ENCODE data around the gene MANEA. TPM values are rescaled to one million over a fixed set of nuclear protein-coding genes. Genes with fewer than 3 reads are reported as not detected.

The MANEA gene
- total RNA-seq, 1 experiment from 2014 or later: 8.3 TPM

DNA sequence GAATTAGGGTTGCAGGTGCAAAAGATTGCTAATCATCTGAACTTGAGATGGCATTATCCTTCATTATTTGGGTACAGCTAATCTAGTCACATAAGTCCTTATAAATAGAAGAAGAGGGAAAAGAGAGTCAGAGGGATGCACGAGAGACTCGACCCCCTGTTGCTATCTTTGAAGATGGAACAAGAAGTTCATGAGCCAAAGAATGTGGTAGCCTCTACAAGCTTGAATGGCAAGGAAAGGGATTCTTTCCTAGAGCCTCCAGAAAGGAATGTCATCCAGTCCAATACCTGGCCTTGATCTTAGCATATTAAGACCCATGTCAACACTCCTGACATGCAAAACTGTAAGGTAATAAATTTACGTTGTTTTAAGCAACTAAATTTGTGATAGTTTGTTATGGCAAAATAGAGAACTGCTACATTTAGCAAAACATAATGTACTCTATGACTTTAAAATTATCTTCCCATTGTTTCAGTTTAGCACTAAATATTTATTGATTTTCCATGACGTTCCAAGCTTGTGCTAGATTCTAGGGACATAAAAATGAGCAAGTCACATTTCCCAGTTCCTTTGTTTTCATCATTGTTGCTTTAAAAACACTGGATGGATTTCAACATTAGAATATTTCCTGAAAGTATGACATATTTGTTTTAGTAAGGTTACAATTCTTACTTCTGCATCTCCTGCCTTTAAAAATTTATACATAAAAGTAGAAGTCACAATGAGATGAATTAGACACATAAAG, 12.7 kb downstream of the MANEA start:
- Histone ChIP-seq H2BK20ac (ENCODE audit: low read depth, low read length, poor library complexity, severe bottlenecking) (no peak overlapping the region), H3K79me2 (ENCODE audit: insufficient read depth, low read length) (no peaks in the 10 kb centered on the region), H4K5ac (ENCODE audit: insufficient read length, low read depth, low read length) (no peak overlapping the region), H3K9me3 (ENCODE audit: control insufficient read depth, low read depth, low read length) (no peaks in the 10 kb centered on the region), H2AK5ac (ENCODE audit: insufficient read length, low read length) (no peak overlapping the region), H2BK12ac (ENCODE audit: insufficient read length, low read depth, low read length) (no peak overlapping the region), H3K79me1 (ENCODE audit: insufficient read depth, low read depth, low read length, poor library complexity, severe bottlenecking) (no peaks in the 10 kb centered on the region), H3K9ac (ENCODE audit: extremely low read depth, insufficient read length, low read length) (no peak overlapping the region), H4K20me1 (ENCODE audit: control insufficient read depth, insufficient read depth, insufficient read length) (no peaks in the 10 kb centered on the region), H3K27me3 (ENCODE audit: insufficient read depth, low read length) (no peaks in the 10 kb centered on the region), H2AFZ (ENCODE audit: low read length) (no peak overlapping the region), H3K23ac (ENCODE audit: insufficient read length, low read depth, low read length) (no peak overlapping the region), H3K23me2 (ENCODE audit: insufficient read length, low read depth, low read length, poor library complexity, severe bottlenecking) (no peaks in the 10 kb centered on the region), H3K4ac (ENCODE audit: low read depth, low read length) (no peak overlapping the region), H4K91ac (ENCODE audit: insufficient read length, low read depth, low read length) (no peak overlapping the region), H4K8ac (replicated peaks; ENCODE audit: insufficient read length, low read depth, low read length) (no peak overlapping the region), H3K4me1 (ENCODE audit: insufficient read depth, low read length) (no peaks in the 10 kb centered on the region), H2BK120ac (ENCODE audit: low read depth, low read length, poor library complexity, severe bottlenecking) (no peak overlapping the region), H3K4me2 (ENCODE audit: insufficient read depth, insufficient read length, low read length) (no peak overlapping the region), H2BK5ac (ENCODE audit: insufficient read length, low read length) (no peak overlapping the region), H3K14ac (ENCODE audit: insufficient read depth, low read length) (no peak overlapping the region), H3K27ac (ENCODE audit: insufficient read length, low read depth, low read length) (no peak overlapping the region), H3K18ac (ENCODE audit: insufficient read length, low read depth, low read length) (no peak overlapping the region), H3T11ph (ENCODE audit: low read length) (no peak overlapping the region), H2BK15ac (ENCODE audit: low read depth, low read length) (no peak overlapping the region), H3K56ac (ENCODE audit: insufficient read length, low read depth, low read length) (no peak overlapping the region)
- Mint-ChIP-seq H3K36me3 (ENCODE audit: insufficient read depth in 1 of 3, low read depth in 3 of 3) (peaks cover 12 to 22% (median 14%) of the 10 kb centered on the region in 3 experiments), H3K27ac (no peak overlapping the region), H3K4me1 (peaks cover 7 to 8% of the 10 kb centered on the region in 2 experiments), H3K27me3 (ENCODE audit: low read depth) (no peaks in the 10 kb centered on the region), H3K4me3 (no peak overlapping the region), H3K9me3 (peaks cover 4 to 11% of the 10 kb centered on the region in 2 experiments; a peak in 2 of 5 replicates)
- DNase-seq: no peak
- no CpG with 5 or more reads among the region's 4 CpGs for WGBS (ENCODE audit: extremely low coverage, insufficient read length, low lambda C conversion rate)
- TF ChIP-seq, protein P1, sequence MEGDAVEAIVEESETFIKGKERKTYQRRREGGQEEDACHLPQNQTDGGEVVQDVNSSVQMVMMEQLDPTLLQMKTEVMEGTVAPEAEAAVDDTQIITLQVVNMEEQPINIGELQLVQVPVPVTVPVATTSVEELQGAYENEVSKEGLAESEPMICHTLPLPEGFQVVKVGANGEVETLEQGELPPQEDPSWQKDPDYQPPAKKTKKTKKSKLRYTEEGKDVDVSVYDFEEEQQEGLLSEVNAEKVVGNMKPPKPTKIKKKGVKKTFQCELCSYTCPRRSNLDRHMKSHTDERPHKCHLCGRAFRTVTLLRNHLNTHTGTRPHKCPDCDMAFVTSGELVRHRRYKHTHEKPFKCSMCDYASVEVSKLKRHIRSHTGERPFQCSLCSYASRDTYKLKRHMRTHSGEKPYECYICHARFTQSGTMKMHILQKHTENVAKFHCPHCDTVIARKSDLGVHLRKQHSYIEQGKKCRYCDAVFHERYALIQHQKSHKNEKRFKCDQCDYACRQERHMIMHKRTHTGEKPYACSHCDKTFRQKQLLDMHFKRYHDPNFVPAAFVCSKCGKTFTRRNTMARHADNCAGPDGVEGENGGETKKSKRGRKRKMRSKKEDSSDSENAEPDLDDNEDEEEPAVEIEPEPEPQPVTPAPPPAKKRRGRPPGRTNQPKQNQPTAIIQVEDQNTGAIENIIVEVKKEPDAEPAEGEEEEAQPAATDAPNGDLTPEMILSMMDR (conservative IDR thresholded peaks at IDR 0.05): no peak
